Pancreas (tissue), 10 donors: ENCODE measurements around the gene GRAMD2B. TPM values are rescaled to one million over a fixed set of nuclear protein-coding genes. Genes with fewer than 3 reads are reported as not detected.

ENCODE experiments used
- ATAC-seq, 4 donors: fragments of 200-7000 bp; cut with Tn5 transposase; one replicate each; pipeline versions ENCODE4 v1.8.0 to v1.9.1; 2020; ENCODE audit warnings: mild to moderate bottlenecking in 4 of 4, moderate library complexity in 4 of 4
- DNase-seq, 6 donors: peaks; one replicate each; pipeline ENCODE4 v3.0.0-alpha.2; 2020
- FAIRE-seq: peaks from 2 replicates; lab custom pipeline; 2012; peaks lifted over from hg19 to GRCh38; lab: Jason Lieb, UNC
- H3K27ac ChIP-seq, 4 donors: fragments of 200-600 bp; sonication (generic); 1 replicate in 3 of 4; 2 replicates in 1 of 4; pipeline versions ENCODE4 v1.5.0 to v1.8.0; 2020
- H3K27me3 ChIP-seq, 4 donors: fragments of 200-600 bp; one replicate each; pipeline ENCODE4 v1.8.0; 2021
- H3K36me3 ChIP-seq, 3 donors: fragments of 200-600 bp; sonication (generic) in 1 of 3; one replicate each; pipeline versions ENCODE4 v1.5.0 to v1.8.0; 2020 to 2021
- H3K4me1 ChIP-seq, 3 donors: fragments of 200-600 bp; one replicate each; pipeline ENCODE4 v1.8.0; 2021
- H3K4me3 ChIP-seq, 4 donors: fragments of 200-600 bp; sonication (generic) in 2 of 4; one replicate each; pipeline versions ENCODE4 v1.5.0 to v1.8.0; 2020 to 2021
- H3K9me3 ChIP-seq, 4 donors: fragments of 200-600 bp; one replicate each; pipeline ENCODE4 v1.8.0; 2021
- WGBS, 2 donors: extraction: QIAGEN DNeasy Blood & Tissue Kit; methylation state at CpG; one replicate each; pipeline ENCODE4 v1.1.7; 2013; 5-methylcytosine and 5-hydroxymethylcytosine counted together
- intact Hi-C, 3 donors: fragments of 100-400 bp; cut with DNase I; formaldehyde crosslinking; loops; one replicate each; pipeline versions ENCODE4 v1.11.1 to v1.14.2; 2022
- polyA plus RNA-seq, 2 donors: library from polyadenylated mRNA; stranded (reverse); fragments of 200-250 nt; gene quantifications; one replicate each; pipeline ENCODE4 v1.2.3, GENCODE V29; 2013
- total RNA-seq, 6 donors: library from RNA; stranded (reverse); fragmentation: NEBNext Ultra II Directional in 4 of 6; extraction: Animal tissue kit (Norgen Biotek cat#: 25700) in 4 of 6; gene quantifications; one replicate each; pipeline versions ENCODE4 v1.2.1 to v1.2.4, GENCODE V29; 2021 to 2023
- TF ChIP-seq, protein P1 (sequence below), 4 donors: fragments of 200-600 bp; sonication (generic) in 3 of 4; IDR thresholded peaks; one replicate each; pipeline versions ENCODE4 v1.5.0 to v1.8.0; 2021; ENCODE audit warnings: antibody characterized with exemption in 4 of 4
- donor health status: healthy with polysubstance abuse.
- donor health status: DM: no; HTN: no; CAD: no; lungs with moderate emphysema.
- donor health status: DM: no; HTN: no; CAD: no.
- donor health status: control.
- donor health status: control.
- donor health status: Bipolar disorder and iron deficiency.
- donor health status: DM: yes; HTN: yes; CAD: no.
- donor health status: DM: no; HTN: no; CAD: no.
- donor health status: DM: no; HTN: no; CAD: no.
- donor health status: DM: yes; HTN: yes; CAD: no.

Gene GRAMD2B
- total and polyA plus RNA-seq, 8 donors, result 4.4 to 11.8 (median 6.5) TPM

DNA sequence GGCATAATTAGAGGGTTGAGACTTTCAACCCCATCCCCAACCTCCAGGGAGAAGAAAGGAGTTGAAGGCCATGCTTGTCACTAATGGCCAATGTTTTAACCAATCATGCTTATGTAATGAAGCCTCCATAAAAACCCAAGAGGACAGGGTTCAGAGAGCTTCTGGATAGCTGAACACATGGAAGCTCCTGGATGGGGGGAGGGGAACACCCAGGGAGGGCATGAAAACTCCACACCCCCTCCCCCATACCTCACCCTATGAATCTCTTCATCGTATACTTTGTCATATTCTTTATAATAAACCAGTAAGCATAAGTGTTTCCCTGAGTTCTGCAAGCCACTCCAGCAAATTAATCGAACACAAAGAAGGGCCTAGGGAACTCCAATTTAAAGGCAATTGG, 90.1 kb downstream of the GRAMD2B start:
- 77 to 82% methylated on average over 2 of the region's 2 CpGs for WGBS, 2 donors
- FAIRE-seq (no peak), ATAC-seq (no peak), DNase-seq (no peak)
- TF ChIP-seq, protein P1, sequence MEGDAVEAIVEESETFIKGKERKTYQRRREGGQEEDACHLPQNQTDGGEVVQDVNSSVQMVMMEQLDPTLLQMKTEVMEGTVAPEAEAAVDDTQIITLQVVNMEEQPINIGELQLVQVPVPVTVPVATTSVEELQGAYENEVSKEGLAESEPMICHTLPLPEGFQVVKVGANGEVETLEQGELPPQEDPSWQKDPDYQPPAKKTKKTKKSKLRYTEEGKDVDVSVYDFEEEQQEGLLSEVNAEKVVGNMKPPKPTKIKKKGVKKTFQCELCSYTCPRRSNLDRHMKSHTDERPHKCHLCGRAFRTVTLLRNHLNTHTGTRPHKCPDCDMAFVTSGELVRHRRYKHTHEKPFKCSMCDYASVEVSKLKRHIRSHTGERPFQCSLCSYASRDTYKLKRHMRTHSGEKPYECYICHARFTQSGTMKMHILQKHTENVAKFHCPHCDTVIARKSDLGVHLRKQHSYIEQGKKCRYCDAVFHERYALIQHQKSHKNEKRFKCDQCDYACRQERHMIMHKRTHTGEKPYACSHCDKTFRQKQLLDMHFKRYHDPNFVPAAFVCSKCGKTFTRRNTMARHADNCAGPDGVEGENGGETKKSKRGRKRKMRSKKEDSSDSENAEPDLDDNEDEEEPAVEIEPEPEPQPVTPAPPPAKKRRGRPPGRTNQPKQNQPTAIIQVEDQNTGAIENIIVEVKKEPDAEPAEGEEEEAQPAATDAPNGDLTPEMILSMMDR (IDR thresholded peaks at IDR 0.05), result no peak
- intact Hi-C loops, result no loop called here
- Histone ChIP-seq H3K4me3 (no peak overlapping the region), H3K27ac (no peak overlapping the region), H3K4me1 (no peaks in the 10 kb centered on the region), H3K27me3 (no peaks in the 10 kb centered on the region), H3K36me3 (no peaks in the 10 kb centered on the region), H3K9me3 (no peaks in the 10 kb centered on the region)

DNA sequence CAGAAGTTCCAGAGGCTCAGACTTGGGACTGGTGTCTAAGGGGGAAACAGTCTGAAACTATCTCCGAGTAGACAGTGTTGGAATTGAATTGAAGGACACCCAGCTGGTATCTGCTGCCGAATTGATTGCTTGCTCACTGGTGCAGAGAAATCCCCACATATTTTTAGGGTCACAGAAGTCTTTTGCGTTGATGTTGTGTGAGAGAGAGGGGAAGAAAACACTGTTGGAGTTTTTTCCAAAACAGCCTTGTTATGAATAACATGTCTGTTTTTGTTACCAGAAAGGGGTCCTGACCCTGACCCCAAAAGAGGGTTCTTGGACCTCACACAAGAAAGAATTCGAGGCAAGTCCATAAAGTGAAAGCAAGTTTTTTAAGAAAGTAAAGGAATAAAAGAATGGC, 90.5 kb downstream of the GRAMD2B start:
- Histone ChIP-seq H3K36me3 (no peaks in the 10 kb centered on the region), H3K4me1 (no peaks in the 10 kb centered on the region), H3K4me3 (no peak overlapping the region), H3K27me3 (no peaks in the 10 kb centered on the region), H3K9me3 (no peaks in the 10 kb centered on the region), H3K27ac (no peak overlapping the region)
- ATAC-seq (no peak), FAIRE-seq (no peak), DNase-seq (no peak)
- intact Hi-C loops, result no loop called here
- WGBS, 2 donors, result 71 to 78% methylated on average over 4 of the region's 4 CpGs
- TF ChIP-seq, protein P1 (IDR thresholded peaks at IDR 0.05), result no peak

GRCh38 chr5:126514131-126514557, 90.9 kb downstream of the GRAMD2B start:
- 59 to 61% methylated on average over 4 of the region's 4 CpGs for WGBS, 2 donors
- FAIRE-seq (no peak), DNase-seq (no peak), ATAC-seq (no peak)
- Histone ChIP-seq H3K4me1 (no peaks in the 10 kb centered on the region), H3K9me3 (no peaks in the 10 kb centered on the region), H3K27ac (no peak overlapping the region), H3K36me3 (no peaks in the 10 kb centered on the region), H3K27me3 (no peaks in the 10 kb centered on the region), H3K4me3 (no peak overlapping the region)
- TF ChIP-seq, protein P1 (IDR thresholded peaks at IDR 0.05), result no peak
- intact Hi-C loops, result no loop called here

GRCh38 chr5:126514558-126515141, 91.4 kb downstream of the GRAMD2B start:
- no peak overlapping the region for H3K4me3 ChIP-seq
- no peaks in the 10 kb centered on the region for H3K27me3 ChIP-seq
- WGBS, 2 donors, result 81 to 88% methylated on average over 9 of the region's 9 CpGs
- H3K4me1 ChIP-seq, result peaks cover 0 to 1% (median 0%) of the 10 kb centered on the region in 3 donors
- no peak overlapping the region for H3K27ac ChIP-seq
- no peaks in the 10 kb centered on the region for H3K36me3 ChIP-seq
- no peak for FAIRE-seq
- intact Hi-C loops, result no loop called here
- no peak for DNase-seq
- TF ChIP-seq, protein P1 (IDR thresholded peaks at IDR 0.05), result no peak
- no peaks in the 10 kb centered on the region for H3K9me3 ChIP-seq
- ATAC-seq, result no peak

- ATAC-seq (no peak), FAIRE-seq (no peak), DNase-seq (no peak)
- TF ChIP-seq, protein P1 (IDR thresholded peaks at IDR 0.05), result no peak
- H3K27me3 ChIP-seq, result no peaks in the 10 kb centered on the region
- no peaks in the 10 kb centered on the region for H3K36me3 ChIP-seq
- intact Hi-C loops, result no loop called here
- H3K27ac ChIP-seq, result no peak overlapping the region
- no peak overlapping the region for H3K4me3 ChIP-seq
- no peaks in the 10 kb centered on the region for H3K9me3 ChIP-seq
- H3K4me1 ChIP-seq, result peaks cover 0 to 3% (median 0%) of the 10 kb centered on the region in 3 donors
Measured at GRCh38 chr5:126515337-126515736, 92.1 kb downstream of the GRAMD2B start.
